B cell (primary cell): ENCODE measurements around the gene HUS1.

Experiments
- EZH2 ChIP-seq: IDR thresholded peaks from 2 replicates; pipeline ENCODE4 v1.6.1; 2012; ENCODE audit warnings: borderline replicate concordance, low read depth, mild to moderate bottlenecking, moderate library complexity, low read length; ENCODE audit not compliant: insufficient read depth, poor library complexity, severe bottlenecking
- TF ChIP-seq, protein P1 (sequence below): fragments of 200-600 bp; IDR thresholded peaks from one replicate; pipeline ENCODE4 v1.8.0; 2022; ENCODE audit warnings: antibody characterized with exemption, mild to moderate bottlenecking

DNA sequence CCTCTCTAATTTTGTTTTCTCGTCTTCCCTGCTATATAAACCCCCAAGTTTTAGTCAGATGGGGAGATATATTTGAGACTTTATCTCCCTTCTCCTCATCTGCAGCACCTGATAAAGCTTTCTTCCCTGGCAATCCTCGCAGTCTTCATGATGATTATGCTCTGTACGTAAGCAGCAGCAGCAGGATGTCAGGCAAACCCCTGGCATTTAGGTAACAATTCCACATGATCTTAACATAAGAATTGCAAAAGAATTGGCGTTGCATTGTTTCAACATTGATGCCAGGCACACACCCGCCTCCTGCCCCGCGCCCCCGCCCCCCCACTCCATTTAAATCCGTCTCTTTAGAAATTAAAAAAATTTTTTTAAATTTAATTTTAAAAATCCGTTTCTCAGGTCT lies 37.3 kb downstream of the HUS1 start:
- TF ChIP-seq EZH2, result no peak
- TF ChIP-seq, protein P1, sequence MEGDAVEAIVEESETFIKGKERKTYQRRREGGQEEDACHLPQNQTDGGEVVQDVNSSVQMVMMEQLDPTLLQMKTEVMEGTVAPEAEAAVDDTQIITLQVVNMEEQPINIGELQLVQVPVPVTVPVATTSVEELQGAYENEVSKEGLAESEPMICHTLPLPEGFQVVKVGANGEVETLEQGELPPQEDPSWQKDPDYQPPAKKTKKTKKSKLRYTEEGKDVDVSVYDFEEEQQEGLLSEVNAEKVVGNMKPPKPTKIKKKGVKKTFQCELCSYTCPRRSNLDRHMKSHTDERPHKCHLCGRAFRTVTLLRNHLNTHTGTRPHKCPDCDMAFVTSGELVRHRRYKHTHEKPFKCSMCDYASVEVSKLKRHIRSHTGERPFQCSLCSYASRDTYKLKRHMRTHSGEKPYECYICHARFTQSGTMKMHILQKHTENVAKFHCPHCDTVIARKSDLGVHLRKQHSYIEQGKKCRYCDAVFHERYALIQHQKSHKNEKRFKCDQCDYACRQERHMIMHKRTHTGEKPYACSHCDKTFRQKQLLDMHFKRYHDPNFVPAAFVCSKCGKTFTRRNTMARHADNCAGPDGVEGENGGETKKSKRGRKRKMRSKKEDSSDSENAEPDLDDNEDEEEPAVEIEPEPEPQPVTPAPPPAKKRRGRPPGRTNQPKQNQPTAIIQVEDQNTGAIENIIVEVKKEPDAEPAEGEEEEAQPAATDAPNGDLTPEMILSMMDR, result no peak
